ENCODE data around the gene LIMS4. TPM values are rescaled to one million over a fixed set of nuclear protein-coding genes. Genes with fewer than 3 reads are reported as not detected.
"Not testable (repeated sequence)": the region's sequence is repeated elsewhere in the genome, so short reads cannot be mapped to it uniquely, and the experiment has no call there.

The LIMS4 gene, protein sequence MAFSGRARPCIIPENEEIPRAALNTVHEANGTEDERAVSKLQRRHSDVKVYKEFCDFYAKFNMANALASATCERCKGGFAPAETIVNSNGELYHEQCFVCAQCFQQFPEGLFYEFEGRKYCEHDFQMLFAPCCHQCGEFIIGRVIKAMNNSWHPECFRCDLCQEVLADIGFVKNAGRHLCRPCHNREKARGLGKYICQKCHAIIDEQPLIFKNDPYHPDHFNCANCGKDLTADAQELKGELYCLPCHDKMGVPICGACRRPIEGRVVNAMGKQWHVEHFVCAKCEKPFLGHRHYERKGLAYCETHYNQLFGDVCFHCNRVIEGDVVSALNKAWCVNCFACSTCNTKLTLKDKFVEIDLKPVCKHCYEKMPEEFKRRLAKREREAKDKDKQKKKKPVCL
- total RNA-seq (ENCODE audit: insufficient read depth, low replicate concordance): 10.8 TPM

DNA sequence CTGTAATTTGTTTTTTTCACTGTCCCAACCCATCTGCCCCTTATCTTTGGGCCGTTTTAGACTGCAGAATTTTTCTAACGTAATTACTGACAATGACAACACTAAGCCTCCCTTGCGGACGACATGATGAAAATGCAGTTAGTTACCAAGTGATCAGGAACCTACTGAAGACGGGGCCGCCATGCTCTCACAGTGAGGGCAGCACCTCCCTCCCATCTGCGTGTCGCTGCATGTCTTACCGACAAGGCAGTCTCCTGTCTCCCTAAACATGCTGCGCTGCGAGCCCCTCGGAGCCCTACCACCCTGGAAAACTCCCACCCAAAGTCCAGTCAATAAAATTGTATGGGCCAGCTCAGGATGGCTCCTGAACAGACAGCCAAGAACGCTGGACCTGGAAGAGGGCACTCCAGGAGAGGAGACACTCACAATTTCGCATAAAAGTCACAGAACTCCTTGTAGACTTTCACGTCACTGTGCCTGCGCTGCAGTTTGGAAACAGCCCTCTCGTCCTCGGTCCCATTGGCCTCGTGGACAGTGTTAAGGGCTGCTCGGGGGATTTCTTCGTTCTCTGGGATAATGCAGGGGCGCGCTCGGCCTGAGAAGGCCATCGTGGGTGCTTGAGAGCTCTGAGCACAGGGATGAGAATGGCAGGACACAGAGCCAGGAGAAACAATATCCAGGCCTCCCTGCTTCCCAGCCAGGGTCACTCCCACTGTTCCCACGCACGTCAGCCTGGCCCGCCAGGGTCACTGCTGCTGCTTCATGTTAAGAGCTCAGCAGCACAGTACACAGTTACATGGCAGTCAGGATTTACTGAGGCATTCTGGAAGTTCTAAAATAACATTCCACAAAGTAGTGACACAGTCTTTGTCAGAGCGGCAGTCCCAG is at the start of gene LIMS4:
Gene LIMS4, minus strand, starts transcription at position 646 of the 888 bp plus-strand sequence. Its CDS starts 38 bp downstream, at position 608.
- not testable (repeated sequence) for DNase-seq (ENCODE audit: low spot score)

DNA sequence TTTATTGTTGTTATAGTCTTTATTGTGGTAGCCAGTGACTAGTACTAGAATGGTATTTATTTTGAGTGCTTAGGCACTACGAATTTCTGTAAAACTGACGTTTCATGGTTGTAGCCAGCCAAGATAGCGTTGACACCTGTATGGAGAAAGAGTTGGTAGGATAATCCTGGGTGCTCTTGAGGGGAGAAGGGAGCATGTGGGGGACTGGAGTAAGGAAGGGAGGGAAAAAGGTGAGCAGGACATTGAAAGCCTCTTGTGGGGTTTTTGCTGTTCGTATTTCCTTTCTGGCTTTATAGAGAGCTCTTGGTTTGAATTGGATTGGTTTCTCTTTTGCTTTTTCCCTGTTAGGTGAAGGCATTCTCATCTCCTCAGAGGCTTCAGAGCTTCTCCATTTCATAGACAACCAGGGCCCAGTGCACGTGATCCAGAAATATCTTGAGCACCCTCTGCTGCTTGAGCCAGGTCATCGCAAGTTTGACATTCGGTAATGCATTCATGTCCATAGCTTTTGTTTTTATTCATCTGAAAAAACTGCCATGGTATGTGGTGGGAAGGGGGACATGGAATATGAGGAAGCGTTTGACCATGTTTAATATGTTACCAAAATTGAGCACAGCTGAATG is 27.2 kb upstream of the LIMS4 start:
- not testable (repeated sequence) for DNase-seq (ENCODE audit: low spot score)

DNA sequence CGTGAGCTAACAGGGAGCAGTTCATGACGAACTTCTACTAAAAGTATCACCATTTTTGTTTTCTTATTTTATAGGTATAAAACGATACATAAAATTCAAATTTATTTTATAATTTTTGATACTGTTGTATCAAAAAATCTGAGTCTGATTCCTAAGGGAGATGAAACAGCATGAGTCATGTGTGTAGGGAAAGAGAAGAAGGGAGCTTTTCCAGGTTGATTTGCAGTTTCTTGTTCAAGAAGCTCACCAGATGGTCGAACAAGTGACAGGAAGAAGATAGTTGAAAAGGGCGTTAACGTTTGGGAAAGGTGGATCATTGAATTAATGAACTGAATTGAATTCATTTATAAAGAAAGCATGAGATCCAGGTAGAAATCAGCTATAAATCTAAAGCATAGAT is 23.4 kb upstream of the LIMS4 start:
- DNase-seq (ENCODE audit: low spot score): not testable (repeated sequence)

DNA sequence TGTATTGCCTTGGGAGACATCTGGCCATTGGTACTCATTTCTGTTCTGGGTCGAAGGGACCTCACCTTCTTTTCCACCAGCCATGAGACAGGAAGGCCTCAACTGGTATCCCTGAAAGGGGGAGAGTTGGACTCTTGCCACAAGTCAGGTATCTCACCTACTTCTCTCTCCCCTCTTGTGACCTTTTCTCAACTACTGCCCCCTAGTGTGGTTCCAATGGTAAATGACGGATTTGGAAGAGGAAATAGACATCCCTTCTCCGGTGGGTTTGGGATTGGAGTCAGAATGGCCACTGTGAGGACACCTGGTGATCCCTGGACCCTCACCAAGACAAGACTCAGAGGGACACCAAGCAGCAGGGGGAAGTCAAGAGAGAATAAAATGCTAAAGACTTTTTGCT is 21.9 kb upstream of the LIMS4 start:
- not testable (repeated sequence) for DNase-seq (ENCODE audit: low spot score)

DNA sequence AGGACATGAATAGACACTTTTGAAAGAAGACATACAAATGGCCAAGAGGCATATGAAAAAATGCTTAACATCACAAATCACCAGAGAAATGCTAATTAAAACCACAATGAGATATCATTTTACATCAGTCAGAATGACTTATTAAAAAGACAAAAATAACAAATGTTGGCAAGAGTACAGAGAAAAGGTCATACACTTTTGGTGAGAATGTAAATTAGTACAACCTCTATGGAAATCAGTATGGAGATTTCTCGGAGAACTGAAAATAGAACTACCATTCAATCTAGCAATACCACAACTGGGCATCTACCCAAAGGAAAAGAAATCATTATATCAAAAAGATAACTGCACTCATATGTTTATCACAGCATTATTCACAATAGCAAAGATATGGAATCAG is 16.4 kb upstream of the LIMS4 start:
- DNase-seq (ENCODE audit: low spot score): not testable (repeated sequence)

DNA sequence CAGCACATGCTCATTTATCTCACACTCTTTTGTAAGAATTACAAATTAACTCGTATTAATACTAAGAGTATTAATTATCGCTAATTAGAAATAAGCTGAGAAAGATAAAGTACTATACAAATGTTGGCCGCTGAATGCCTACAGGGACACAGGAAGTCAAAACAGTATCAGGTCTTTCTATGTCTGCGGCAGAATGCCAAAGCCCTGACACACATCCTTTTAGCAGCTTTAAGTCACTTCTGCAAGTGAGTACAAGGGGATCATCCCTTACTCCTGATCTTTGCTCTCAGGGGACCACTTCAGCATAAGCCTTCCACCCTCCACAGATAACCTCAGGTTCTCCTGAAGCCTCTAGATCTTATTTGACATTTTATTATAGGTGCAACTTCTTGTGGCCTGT is 10.1 kb upstream of the LIMS4 start:
- not testable (repeated sequence) for DNase-seq (ENCODE audit: low spot score)

DNA sequence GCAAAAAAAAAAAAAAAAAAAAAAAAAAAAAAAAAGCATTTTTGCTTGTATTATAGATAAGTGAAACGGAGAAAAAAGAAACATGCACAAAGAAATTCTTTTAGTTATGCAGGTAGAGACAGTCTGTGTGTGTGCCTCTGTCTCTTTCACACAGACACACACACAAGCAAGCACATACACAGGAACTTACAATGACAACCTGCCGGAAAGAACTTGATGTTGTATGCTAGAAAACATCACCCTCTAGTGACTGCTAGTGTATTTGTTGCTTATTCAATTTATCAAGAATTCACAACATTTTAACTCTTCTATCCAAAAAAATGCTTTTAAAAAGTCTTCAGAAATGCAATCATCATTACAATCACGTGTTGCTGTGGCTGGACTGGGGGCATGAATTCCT is 8.6 kb upstream of the LIMS4 start:
- DNase-seq (ENCODE audit: low spot score): not testable (repeated sequence)

DNA sequence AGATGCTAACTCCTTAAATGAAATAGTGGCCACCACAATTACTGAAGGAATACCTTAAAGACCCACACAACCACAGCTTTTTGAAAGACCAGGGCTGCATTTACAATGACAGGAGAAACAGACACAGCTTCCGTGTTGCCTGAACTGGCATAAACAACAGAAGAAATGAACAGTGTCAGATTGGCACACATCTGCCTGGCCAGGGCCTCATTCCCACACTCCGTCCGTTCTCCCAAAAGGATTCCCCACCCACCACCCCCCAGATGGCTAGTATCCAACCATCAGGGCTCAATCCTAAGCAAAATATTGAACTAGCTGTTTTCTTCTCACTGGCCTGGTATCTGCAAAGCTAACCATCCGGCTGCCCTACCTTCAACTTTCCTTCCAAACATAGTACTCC is 7.5 kb upstream of the LIMS4 start:
- not testable (repeated sequence) for DNase-seq (ENCODE audit: low spot score)

DNA sequence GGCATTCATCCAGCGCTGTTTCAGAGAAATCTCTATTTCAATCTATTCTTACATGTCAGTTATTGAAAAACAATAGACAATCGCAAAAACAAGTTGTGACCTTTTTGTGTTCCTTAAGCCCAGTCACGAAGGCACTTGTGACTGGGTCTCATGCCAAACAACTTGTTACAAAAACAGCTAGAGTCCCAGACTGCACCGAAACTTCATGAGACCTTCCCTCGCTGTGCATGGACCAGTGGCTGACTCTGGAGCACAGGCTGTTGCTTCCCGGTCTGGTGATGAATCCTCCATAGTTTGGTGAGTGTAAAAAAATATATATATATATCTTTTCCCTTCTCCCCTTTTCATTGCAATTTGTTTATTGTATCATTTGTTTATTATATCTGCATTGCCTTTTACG is 4.8 kb upstream of the LIMS4 start:
- DNase-seq (ENCODE audit: low spot score): not testable (repeated sequence)

DNA sequence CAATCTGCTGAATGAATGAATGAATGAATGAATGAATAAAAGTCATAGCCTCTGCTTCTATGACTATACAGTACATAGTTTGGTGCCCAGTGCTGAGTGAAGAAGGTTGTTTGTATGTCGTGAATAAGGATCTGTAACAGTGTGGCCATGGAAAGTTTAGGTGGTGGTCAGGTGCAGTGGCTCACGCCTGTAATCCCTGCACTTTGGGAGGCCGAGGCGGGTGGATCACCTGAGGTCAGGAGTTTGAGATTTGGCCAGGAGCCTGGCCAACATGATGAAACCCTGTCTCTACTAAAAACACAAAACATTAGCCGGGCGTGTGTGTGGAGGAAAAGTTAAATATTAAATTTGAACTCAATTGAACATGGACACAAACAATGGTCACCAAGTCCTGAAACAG is 4.3 kb upstream of the LIMS4 start:
- DNase-seq (ENCODE audit: low spot score): not testable (repeated sequence)

DNA sequence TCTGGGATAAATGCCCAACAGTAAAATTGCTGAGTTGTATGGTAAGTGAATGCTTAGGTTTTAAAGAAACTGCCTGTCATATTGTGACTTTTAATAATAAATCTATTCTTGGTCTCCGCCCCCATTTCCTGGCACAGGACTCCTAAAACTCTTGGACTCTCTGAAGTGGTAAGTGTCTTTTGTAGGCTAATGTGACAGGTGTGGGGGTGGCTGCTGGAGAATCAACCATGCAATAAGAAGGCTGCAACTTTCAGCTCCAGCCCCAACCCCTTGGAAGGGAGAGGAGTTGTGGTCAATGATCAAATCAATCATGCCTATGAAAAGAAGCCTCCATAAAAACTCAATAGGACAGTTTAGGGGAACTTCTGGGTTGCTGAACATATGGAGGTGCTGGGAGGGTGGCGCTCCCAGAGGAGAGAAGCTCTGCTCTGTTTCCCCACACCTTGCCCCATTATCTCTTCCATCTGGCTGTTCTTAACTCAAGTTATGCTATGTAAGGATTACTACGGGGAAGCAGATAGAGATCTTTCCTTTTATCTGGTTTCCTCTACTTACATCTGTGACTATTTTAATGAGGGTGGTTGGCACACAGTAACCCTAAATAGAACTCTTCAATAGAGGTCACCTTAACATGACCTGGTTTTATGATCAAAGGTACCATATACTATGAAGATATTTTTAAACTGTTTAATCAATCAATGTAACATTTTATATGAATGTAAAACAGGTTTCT is 3.2 kb upstream of the LIMS4 start:
- not testable (repeated sequence) for DNase-seq (ENCODE audit: low spot score)

DNA sequence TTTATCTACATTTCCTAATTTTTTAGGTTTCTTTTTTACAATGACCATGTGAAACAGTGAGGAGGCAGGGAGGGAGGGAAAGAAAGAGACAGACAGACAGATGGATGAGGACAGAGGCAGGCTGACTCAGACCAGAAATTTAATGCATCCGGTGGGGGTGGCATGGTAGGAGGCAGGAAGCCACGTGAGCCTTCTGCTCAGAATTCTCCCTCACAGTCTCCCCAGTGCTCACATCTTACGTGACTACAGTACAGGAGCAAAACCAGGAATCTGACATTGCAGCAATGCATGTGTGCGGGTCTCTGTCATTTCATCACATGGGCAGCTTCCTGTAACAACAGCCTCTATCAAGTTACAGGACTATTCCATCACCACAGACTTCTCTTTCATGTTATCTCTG is 2.3 kb upstream of the LIMS4 start:
- not testable (repeated sequence) for DNase-seq (ENCODE audit: low spot score)

DNA sequence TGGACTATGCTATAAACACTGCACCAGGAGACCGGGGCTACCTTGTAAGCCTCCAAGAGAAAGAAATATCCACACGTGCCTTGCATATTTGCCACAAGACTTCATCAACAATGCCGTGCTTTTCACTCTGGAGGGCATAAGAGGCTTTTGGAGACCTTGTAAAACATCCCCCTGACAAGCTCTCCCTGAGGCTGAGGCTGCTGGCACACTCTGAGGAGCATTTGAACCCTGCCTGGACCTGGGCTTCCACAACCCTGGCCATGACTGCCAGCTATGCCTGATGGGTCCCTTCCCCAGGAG is 393 bp upstream of the LIMS4 start:
- DNase-seq (ENCODE audit: low spot score): not testable (repeated sequence)

DNA sequence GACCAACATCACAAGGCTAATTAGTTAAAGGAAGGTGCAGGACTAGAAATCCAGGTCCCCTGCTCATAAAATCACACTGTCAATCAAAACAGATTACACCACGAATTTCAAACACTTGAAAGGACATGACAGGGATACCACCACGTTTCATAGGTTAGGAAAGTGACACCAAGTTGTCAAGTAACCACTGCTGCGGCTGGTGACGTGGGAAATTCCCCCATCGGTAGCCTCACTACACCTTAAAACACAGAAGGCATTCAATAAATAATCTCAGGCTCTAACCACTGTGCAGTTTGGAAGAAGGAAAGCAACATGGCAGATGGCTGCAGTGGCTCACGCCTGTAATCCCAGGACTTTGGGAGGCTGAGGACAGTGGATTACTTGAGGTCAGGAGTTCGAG is 3.7 kb downstream of the LIMS4 start:
- DNase-seq (ENCODE audit: low spot score): not testable (repeated sequence)

DNA sequence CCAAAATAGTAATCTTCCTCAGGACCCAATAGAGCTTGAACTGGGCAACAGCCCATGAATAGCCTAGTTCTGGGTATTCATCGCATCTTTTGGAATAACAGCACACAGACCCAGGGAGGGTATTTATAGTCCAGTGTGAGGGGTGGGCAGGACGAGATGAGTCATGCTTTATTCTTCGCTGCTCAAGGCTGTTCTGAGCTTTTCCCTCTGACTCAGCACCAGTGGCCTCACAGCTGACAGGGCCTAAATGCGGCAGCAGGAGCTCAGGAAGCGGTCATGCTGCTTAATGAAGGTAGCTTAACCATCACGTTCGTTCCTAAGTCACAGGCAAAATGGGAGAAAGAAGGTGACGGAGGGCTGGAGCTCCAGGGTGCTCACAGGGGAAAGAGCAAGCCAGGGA is 7.3 kb downstream of the LIMS4 start:
- DNase-seq (ENCODE audit: low spot score): not testable (repeated sequence)

DNA sequence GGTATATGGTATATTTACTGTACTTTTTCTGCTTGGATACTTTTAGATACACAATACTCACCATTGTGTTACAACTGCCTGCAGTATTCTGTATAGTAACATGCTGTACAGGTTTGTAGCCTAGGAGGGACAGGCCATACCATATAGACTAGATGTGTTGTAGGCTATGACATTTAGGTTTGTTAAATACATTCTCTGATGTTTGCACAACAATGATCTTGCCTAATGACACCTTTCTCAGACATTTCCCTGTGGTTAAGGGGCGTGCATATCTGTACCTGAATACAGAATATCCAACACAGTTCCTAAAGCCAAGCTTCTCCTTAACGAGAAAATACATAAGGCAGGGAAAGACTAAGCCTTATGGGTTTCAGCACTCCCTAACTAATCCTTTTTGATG is 10.2 kb downstream of the LIMS4 start:
- not testable (repeated sequence) for DNase-seq (ENCODE audit: low spot score)

DNA sequence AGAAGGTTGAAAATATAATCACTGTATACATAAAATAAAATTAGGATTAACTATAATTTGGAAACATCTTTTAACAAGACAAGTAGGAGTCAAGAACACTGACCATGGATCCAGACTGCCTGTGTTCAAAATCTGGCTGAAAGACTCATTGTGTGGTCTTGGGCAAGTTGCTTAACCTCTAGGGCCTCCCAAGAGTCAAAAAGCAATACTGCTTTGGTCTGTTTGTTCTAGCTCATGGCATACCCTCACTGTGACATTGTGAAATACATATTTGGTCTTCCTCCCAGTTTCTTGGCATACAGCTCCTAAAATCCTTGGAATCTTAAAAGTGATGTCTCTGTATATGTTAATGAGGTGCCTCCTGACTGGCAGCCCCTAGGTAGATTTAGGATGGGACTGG is 12.3 kb downstream of the LIMS4 start:
- not testable (repeated sequence) for DNase-seq (ENCODE audit: low spot score)

DNA sequence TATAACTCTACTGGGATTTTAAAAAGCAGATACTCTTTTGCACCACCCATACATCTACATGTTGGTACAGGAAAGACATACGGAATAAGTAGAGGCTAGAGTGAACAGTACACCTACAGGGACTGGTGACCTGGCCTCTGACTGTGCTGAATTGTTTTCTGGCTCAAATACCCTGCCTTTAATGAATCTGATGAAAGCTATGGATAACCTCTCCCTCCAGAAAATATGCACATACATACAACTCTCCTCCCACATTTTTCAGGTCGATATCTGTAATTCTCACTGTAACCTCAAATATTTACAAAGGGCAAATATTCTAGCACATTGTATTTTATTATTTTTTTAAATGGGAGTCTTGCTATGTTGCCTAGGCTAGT is 15.4 kb downstream of the LIMS4 start:
- DNase-seq (ENCODE audit: low spot score): not testable (repeated sequence)

DNA sequence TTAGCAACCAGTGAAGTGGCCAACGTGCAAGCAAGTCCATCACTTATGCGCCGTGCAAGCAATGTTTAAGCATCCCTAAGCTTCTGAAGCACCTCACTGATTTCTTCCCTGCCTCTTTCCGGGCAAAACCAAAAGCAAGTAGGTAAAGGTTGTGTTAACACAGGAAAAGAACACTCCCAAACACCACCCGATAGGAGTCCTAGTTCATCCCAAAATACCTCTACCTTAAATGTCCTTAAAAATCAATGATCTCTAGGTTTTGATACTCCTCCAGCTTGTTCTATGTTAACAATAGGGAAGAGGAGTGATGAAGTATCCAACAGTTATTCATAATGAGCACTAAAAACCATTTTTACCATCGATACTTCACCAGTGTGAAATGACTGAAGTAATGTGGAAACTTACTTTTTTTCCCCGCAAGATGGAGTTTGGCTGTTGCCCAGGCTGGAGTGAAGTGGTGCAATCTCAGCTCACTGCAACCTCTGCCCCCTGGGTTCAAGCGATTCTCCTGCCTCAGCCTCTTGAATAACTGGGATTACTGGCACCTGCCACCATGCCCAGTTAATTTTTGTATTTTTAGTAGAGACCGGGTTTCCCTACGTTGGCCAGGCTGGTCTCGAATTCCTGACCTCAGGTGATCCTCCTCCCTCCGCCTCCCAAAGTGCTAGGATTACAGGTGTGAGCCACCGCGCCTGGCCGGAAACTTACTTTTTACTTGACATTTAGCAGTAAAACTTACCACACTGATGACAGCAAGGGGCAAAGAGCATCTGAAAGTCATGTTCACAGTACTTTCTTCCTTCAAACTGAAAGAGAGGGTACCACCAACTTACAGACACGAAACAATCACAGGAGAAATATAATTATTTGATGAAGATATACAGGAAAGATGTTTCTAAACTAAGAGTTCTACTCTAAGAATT is 16.1 kb downstream of the LIMS4 start:
- not testable (repeated sequence) for DNase-seq (ENCODE audit: low spot score)

DNA sequence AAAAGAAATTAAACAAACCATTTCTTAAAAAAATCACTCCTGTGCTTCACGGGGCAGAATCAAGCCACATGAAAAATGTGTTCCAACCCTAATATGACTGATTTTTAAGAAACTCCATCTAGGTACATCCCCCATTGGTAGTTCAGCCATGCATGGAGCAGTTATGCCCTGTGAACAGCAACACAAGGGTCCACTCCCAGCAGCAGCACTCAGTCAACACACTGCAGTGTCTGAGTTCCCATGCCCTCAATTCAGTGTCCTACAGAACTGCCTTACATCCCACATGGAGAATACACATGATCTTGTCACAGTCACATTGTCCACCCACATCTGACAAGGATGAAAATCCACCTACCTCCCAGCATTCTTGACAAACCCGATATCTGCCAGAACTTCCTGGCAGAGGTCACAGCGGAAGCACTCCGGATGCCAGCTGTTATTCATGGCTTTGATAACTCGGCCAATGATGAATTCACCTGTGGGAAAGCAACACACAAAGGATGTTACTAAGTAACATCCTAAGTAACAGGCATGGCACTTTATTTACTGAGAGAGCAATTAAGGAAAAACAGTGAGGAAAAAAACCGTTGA is 17.4 kb downstream of the LIMS4 start:
- not testable (repeated sequence) for DNase-seq (ENCODE audit: low spot score)
